Thyroid gland (tissue), 4 donors: ENCODE data around the gene ECPAS.

Source experiments
- POLR2A ChIP-seq, 2 donors: fragments of 450-650 bp; IDR thresholded peaks; one replicate each; pipeline ENCODE4 v1.6.1; 2017; ENCODE audit warnings: antibody characterized with exemption in 2 of 2, mild to moderate bottlenecking in 2 of 2, moderate library complexity in 1 of 2
- TF ChIP-seq, protein P1 (sequence below), 6 experiments: fragments of 200-600 bp in 3 of 6; fragments of 450-650 bp in 3 of 6; sonication (generic) in 3 of 6; IDR thresholded peaks; one replicate each; pipeline ENCODE4 v1.5.1; 2016 to 2019; ENCODE audit warnings: antibody characterized with exemption in 6 of 6, mild to moderate bottlenecking in 2 of 6, inconsistent platforms in 1 of 6, moderate library complexity in 1 of 6

DNA sequence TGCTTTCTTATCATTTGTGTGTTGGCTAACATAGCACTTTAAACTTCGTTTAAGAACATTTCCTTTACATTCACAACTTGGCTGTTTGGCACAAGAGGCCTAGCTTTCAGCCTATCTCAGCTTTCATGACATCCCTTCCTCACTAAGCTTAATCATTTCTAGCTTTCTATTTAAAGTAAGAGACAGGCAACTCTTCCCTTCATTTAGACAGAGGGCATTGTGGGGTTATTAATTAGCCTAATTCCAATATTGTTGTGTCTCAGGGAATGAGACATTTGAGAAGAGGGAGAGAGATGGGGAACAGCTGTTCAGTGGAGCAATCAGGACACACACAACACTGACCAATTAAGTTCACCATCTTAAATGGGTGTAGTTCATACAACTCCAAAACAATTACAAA lies 103.2 kb downstream of the ECPAS start:
- TF ChIP-seq, protein P1, sequence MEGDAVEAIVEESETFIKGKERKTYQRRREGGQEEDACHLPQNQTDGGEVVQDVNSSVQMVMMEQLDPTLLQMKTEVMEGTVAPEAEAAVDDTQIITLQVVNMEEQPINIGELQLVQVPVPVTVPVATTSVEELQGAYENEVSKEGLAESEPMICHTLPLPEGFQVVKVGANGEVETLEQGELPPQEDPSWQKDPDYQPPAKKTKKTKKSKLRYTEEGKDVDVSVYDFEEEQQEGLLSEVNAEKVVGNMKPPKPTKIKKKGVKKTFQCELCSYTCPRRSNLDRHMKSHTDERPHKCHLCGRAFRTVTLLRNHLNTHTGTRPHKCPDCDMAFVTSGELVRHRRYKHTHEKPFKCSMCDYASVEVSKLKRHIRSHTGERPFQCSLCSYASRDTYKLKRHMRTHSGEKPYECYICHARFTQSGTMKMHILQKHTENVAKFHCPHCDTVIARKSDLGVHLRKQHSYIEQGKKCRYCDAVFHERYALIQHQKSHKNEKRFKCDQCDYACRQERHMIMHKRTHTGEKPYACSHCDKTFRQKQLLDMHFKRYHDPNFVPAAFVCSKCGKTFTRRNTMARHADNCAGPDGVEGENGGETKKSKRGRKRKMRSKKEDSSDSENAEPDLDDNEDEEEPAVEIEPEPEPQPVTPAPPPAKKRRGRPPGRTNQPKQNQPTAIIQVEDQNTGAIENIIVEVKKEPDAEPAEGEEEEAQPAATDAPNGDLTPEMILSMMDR (IDR thresholded peaks at IDR 0.05): no peak
- no peak for TF ChIP-seq POLR2A (IDR thresholded peaks at IDR 0.05)
